GM18498 (cell line): ENCODE measurements around the gene SDR9C7.
"Not testable (repeated sequence)": the region's sequence is repeated elsewhere in the genome, so short reads cannot be mapped to it uniquely, and the experiment has no call there.

Experiments
- ATAC-seq: cut with Tn5 transposase; IDR thresholded peaks from one replicate; pipeline ENCODE4 v1.9.1; 2021; ENCODE audit warnings: mild to moderate bottlenecking, moderate library complexity; ENCODE audit not compliant: unreplicated experiment

Gene SDR9C7

DNA sequence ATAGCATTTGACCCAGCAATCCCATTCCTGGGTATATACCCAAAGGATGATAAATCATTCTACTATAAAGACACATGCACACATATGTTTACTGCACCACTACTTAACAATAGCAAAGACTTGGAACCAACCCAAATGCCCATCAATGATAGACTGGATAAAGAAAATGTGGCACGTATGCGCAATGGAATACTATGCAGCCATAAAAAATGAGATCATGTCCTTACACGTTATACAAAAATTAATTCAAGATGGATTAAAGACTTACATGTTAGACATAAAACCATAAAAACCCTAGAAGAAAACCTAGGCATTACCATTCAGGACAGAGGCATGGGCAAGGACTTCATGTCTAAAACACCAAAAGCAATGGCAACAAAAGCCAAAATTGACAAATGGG is 16.1 kb downstream of the SDR9C7 start:
- not testable (repeated sequence) for ATAC-seq

- no peak for ATAC-seq
Measured at GRCh38 chr12:56916996-56917333, 17.2 kb downstream of the SDR9C7 start.

DNA sequence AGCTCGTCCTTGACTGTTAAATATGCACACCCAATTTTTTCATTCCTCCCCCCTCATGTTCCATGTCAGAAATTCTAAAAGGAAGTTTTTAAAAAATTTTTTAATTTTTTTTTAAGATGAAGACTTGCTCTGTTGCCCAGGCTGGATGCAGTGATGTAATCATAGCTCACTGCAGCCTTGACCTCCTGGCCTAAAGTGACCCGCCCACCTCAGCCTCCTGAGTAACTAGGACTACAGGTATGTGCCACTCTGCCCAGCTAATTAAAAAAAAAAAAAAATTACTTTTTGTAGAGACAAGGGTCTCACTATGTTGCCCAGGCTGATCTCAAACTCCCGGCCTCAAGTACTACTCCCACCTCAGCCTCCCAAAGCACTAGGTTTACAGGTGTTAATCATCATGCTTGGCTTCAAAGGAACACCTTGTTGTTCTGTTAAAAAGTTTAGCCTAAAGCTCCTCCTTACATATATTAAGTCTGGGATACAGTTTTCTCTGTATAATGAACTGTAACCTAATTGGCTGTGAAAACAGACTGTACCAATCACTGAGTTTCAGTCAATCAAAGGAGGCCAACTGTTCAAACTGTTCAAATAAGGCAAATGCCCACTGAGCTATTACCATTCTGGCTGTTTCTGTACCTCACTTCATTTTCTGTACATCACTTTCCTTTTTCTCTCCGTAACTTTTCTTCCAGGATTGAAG is 17.8 kb downstream of the SDR9C7 start:
- ATAC-seq: no peak

- ATAC-seq: no peak
Measured at GRCh38 chr12:56914724-56915123, 19.5 kb downstream of the SDR9C7 start.

GRCh38 chr12:56914256-56914655 is 20.0 kb downstream of the SDR9C7 start:
- no peak for ATAC-seq

GRCh38 chr12:56909403-56909802 is 24.8 kb downstream of the SDR9C7 start:
- ATAC-seq: not testable (repeated sequence)

DNA sequence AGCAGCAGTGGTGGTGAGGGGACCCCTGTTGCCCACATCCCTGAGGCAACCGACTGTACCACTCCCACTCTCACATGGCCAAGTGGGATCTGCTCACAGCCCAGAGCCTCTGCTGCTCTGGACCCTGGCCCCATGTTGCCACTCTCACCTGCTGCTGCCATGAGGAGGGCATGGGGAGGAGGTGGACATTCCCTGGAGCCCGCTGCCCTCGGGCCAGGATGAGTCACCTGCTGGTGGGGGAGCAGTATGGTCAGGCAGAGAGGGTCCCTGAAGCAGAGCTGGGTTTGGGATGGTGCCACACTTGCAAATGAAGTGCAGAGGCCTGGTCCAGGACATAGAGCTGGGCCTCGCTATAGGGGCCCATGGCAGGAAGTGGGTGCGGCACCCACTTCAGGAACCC is 26.1 kb downstream of the SDR9C7 start:
- no peak for ATAC-seq

DNA sequence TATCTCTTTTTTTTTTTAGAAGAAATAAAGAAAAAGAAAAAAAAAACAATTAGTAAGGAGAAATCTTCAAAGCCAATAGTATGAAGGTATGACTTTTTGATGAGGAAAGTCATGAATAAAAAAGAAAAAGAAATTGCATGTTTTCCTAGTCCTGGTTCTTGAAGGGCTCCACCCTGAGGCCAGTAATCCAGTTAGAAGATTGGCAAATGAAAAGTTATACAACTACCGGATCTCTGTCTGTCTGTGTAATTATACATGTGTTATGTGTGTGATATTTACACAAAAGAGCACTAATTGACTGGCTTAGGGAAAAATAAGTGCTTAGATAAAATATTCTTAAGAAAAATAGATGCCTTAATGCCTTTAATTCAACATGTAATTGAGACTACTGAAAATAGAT is 28.4 kb downstream of the SDR9C7 start:
- no peak for ATAC-seq

DNA sequence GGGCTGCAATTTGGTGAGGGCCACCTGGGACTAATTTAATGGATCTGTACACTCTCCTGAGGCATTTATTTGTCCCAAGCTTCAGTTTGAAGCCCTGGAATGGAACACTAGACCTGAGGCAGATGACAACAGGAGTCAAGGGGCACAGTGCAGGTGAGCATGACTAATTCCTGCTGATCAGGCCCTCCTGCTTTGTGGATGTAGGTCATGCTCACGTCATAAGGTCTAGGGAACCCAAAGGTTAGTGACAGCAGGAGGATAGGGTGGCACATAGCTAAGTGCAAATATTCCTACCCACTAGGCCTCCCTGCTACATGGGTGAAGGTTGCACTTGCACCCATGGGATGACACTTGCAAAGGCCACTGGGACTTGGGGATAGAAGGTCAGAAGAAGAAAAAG is 30.8 kb downstream of the SDR9C7 start:
- ATAC-seq: no peak

DNA sequence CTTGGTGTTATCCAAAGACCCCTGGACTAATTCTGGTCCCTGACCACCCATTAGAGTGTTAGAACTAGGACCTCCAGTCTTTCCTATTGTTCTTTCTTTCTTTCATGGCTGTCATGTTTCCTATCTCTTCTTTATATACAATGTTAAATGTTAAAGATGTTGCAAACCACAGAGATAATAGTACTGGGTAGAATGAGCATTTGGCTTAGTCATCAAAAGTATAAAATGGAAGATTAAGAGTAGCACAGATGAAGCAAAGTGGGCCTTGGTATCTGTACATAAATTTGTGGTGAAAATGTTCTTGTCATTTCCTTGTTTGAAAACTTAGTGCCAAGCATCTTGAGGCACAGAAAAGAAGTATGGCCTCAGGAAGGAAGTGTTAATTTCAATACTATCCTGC is 32.9 kb downstream of the SDR9C7 start:
- ATAC-seq: not testable (repeated sequence)

- no peak for ATAC-seq
Measured at GRCh38 chr12:56900583-56900982, 33.6 kb downstream of the SDR9C7 start.

GRCh38 chr12:56898938-56899337 is 35.3 kb downstream of the SDR9C7 start:
- no peak for ATAC-seq

- ATAC-seq: no peak
Measured at GRCh38 chr12:56897844-56898361, 36.3 kb downstream of the SDR9C7 start.

DNA sequence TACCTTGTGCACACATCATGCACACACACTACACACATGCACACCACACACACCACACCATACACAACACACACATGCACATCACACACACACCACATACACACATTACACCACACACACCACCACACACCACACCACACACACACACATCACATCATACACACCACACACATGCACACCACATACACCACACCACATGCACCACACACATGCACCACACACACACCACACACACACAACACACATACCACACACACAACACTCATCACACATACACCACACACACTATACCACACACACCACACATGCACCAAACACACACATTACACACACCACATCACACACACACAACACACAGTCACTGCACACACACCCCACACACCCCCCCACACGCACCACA is 38.1 kb downstream of the SDR9C7 start:
- no peak for ATAC-seq

DNA sequence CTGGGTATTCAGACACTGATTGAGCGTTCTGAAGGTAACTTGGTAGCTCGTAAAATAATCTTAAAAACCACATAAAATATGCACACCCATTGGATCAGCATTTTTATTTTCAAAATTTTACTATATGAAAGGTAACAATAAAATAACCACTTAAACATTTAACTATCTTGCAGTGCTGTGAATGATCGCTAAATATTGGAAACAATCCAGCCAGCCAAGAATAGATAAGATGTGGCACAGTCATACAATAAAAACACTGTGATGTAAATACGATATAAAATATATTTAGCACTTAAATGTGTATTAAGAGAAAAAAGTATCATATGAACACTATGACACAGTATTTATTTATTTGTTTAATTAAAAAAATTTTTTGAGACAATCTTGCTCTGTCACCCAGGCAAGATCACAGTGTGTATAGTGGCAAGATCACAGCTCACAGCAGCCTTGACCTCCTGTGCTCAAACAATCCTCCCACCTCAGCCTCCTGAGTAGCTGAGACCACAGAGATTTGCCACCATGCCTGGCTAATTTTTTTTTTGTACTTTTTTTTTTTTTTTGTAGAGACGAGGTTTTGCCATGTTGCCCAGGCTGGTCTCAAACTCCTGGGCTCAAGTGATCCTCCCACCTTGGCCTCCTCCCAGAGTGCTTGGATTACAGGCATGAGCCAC is 39.4 kb downstream of the SDR9C7 start:
- no peak for ATAC-seq

- ATAC-seq: not testable (repeated sequence)
Measured at GRCh38 chr12:56891885-56892284, 42.3 kb downstream of the SDR9C7 start.

GRCh38 chr12:56886319-56886718 is 47.9 kb downstream of the SDR9C7 start:
- no peak for ATAC-seq

DNA sequence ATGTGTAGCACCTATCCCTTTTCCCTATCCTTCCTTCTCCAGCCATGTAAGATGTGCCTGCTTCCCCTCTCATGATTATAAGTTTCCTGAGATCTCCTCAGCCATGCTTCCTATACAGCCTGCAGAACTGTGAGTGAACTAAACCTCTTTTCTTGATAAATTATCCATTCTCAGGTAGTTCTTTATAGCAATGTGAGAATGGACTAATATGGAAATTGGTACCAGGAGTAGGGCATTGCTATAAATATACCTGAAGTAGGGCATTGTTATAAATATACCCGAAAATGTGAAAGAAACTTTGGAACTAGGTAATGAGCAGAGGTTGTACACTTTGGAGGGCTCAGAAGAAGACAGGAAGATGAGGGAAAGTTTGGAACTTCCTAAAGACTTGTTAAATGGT is 48.9 kb downstream of the SDR9C7 start:
- ATAC-seq: no peak

GRCh38 chr12:56884421-56884820 is 49.8 kb downstream of the SDR9C7 start:
- no peak for ATAC-seq

DNA sequence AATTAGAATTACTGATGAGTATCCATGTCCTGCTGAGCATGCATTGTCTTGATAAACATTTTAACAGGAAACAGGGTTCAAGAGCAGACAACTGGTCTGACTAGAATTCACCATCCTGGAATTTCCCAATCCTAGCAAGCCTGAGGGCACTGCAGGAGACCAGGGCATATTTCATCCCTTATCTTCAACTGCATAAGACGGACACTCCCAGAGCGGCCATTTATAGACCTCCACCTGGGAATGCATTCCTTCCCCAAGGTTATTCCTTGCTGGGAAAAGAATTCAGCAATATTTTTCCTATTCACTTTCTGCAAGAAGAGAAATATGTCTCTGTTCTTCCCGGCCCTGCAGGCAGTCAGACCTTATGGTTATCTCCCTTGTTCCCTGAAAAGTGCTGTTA is 51.8 kb downstream of the SDR9C7 start:
- not testable (repeated sequence) for ATAC-seq

- ATAC-seq: no peak
Measured at GRCh38 chr12:56880125-56880992, 53.8 kb downstream of the SDR9C7 start.
